Breast epithelium (tissue), 4 donors: ENCODE measurements around the gene C1QB. TPM values are rescaled to one million over a fixed set of nuclear protein-coding genes. Genes with fewer than 3 reads are reported as not detected.

ENCODE experiments used
- DNase-seq, 2 donors: peaks; one replicate each; pipeline ENCODE4 v3.0.0-alpha.2; 2019; ENCODE audit warnings: low spot score in 2 of 2
- H3K27ac ChIP-seq, 2 donors: fragments of 200-600 bp; sonication (generic) in 1 of 2; one replicate each; pipeline ENCODE4 v1.5.1; 2016 to 2019; ENCODE audit warnings: mild to moderate bottlenecking in 1 of 2
- H3K27me3 ChIP-seq, 2 donors: fragments of 200-600 bp; sonication (generic) in 1 of 2; one replicate each; pipeline versions ENCODE4 v1.5.1 to v1.6.0; 2017 to 2019; ENCODE audit warnings: control low read depth in 1 of 2, mild to moderate bottlenecking in 1 of 2
- H3K36me3 ChIP-seq: fragments of 200-600 bp; one replicate; pipeline ENCODE4 v1.5.1; 2019
- H3K4me1 ChIP-seq, 2 donors: fragments of 200-600 bp; sonication (generic); one replicate each; pipeline ENCODE4 v1.5.1; 2016 to 2019; ENCODE audit warnings: control low read depth in 1 of 2
- H3K4me3 ChIP-seq, 3 donors: fragments of 200-600 bp; sonication (generic); 1 replicate in 2 of 3; 2 replicates in 1 of 3; pipeline ENCODE4 v1.5.1; 2016 to 2019; ENCODE audit warnings: mild to moderate bottlenecking in 3 of 3, moderate library complexity in 2 of 3
- H3K9me3 ChIP-seq, 2 donors: fragments of 200-600 bp; sonication (generic) in 1 of 2; one replicate each; pipeline ENCODE4 v1.5.1; 2016 to 2019; ENCODE audit warnings: control low read depth in 1 of 2
- CTCF ChIP-seq, 3 donors: fragments of 450-650 bp; IDR thresholded peaks; one replicate each; pipeline ENCODE4 v1.5.1; 2016 to 2017; ENCODE audit warnings: antibody characterized with exemption in 3 of 3, mild to moderate bottlenecking in 3 of 3, moderate library complexity in 3 of 3
- POLR2A ChIP-seq: fragments of 450-650 bp; IDR thresholded peaks from one replicate; pipeline ENCODE4 v1.6.1; 2016; ENCODE audit warnings: antibody characterized with exemption, mild to moderate bottlenecking, moderate library complexity
- POLR2AphosphoS5 ChIP-seq, 3 donors: sonication (generic); formaldehyde crosslinking; IDR thresholded peaks; one replicate each; pipeline ENCODE4 v1.6.1; 2017; ENCODE audit warnings: antibody characterized with exemption in 3 of 3
- intact Hi-C: fragments of 100-400 bp; cut with DNase I; formaldehyde crosslinking; loops from one replicate; pipeline ENCODE4 v1.15.1; 2023; ENCODE audit warnings: low total_unique reads
- total RNA-seq, 3 donors: library from RNA; depleted of rRNA; stranded (reverse); fragments of >200 nt; gene quantifications; one replicate each; pipeline ENCODE4 v1.1.0, GENCODE V29; 2016

C1QB gene
- total RNA-seq, 3 donors from 2014 or later, result 172 to 706 (median 330) TPM

GRCh38 chr1:22710701-22711049 is 57.6 kb downstream of the C1QB start, which contains the start of gene EPHB2:
EPHB2 (plus strand) TSS chr1:22710839; CDS start chr1:22710983, 144 bp downstream.
- H3K27me3 ChIP-seq, result peaks cover 4 to 11% of the 10 kb centered on the region in 2 donors
- TF ChIP-seq CTCF (IDR thresholded peaks at IDR 0.05) (no peak), POLR2AphosphoS5 (IDR thresholded peaks at IDR 0.05) (no peak), POLR2A (no peak)
- intact Hi-C loops, result no loop called here
- DNase-seq, result no peak
- peak within 1 kb of the TSS; percentile 48 to 73 (median 51) for H3K4me3 ChIP-seq
- H3K9me3 ChIP-seq, result no peaks in the 10 kb centered on the region
- H3K4me1 ChIP-seq, result peaks cover 0 to 7% of the 10 kb centered on the region in 2 donors
- peak within 1 kb of the TSS in 1 of 2 donors; percentile 32 for H3K27ac ChIP-seq
- H3K36me3 ChIP-seq, result no peaks in the 10 kb centered on the region

GRCh38 chr1:22711071-22711470 is 58.0 kb downstream of the C1QB start:
- Histone ChIP-seq H3K27ac (no peak overlapping the region), H3K36me3 (no peaks in the 10 kb centered on the region), H3K4me1 (peaks cover 0 to 7% of the 10 kb centered on the region in 2 donors), H3K27me3 (peaks cover 4 to 11% of the 10 kb centered on the region in 2 donors), H3K4me3 (peak overlapping the region; percentile 48 to 73 (median 51)), H3K9me3 (no peaks in the 10 kb centered on the region)
- DNase-seq, result no peak
- TF ChIP-seq POLR2A, result no peak
- no peak for TF ChIP-seq POLR2AphosphoS5 (IDR thresholded peaks at IDR 0.05)
- TF ChIP-seq CTCF (IDR thresholded peaks at IDR 0.05), result no peak
- intact Hi-C loops, result no loop called here

Other genes with a start within 250 kb of the C1QB start
- gene ZBTB40, start 201.4 kb upstream of the C1QB start, total RNA-seq, result 10 to 100 TPM; 15.7 to 24.6 (median 22.0) TPM
- not detected for gene EPHA8, start 89.7 kb upstream of the C1QB start, total RNA-seq
- 100 to 1,000 TPM in 2 of 3 donors, 10 to 100 TPM in 1; 55.7 to 355 (median 104) TPM for gene C1QA, start 16.6 kb upstream of the C1QB start, total RNA-seq
- 100 to 1,000 TPM in 2 of 3 donors, 10 to 100 TPM in 1; 76.4 to 385 (median 113) TPM for gene C1QC, start 9.6 kb upstream of the C1QB start, total RNA-seq
- 1 to 10 TPM; 1.3 to 4.6 (median 1.5) TPM for gene EPHB2, start 57.6 kb downstream of the C1QB start, total RNA-seq